Smooth muscle cell (in vitro differentiated cells): ENCODE data around the gene CDA. TPM values are rescaled to one million over a fixed set of nuclear protein-coding genes. Genes with fewer than 3 reads are reported as not detected.
A peak's percentile ranks its signal among the peaks of the same experiment; 100 is the strongest.

ENCODE experiments used
- DNase-seq: peaks from one replicate; lab custom pipeline; 2025; ENCODE audit not compliant: unreplicated experiment; lab: John Stamatoyannopoulos, UW
- H2AFZ ChIP-seq: fragments of 200-600 bp; sonication (generic); 2 replicates; pipeline ENCODE4 v1.6.0; 2016; ENCODE audit warnings: antibody characterized with exemption, low read depth, mild to moderate bottlenecking
- H3F3A ChIP-seq: fragments of 200-600 bp; sonication (generic); 2 replicates; pipeline ENCODE4 v1.6.0; 2017; ENCODE audit warnings: antibody characterized with exemption, low read depth
- H3K27ac ChIP-seq: fragments of 200-600 bp; sonication (generic); 2 replicates; pipeline ENCODE4 v1.5.1; 2016; ENCODE audit warnings: low read depth, mild to moderate bottlenecking
- H3K27me3 ChIP-seq: fragments of 200-600 bp; sonication (generic); 2 replicates; pipeline ENCODE4 v1.6.1; 2016; ENCODE audit warnings: low read depth, mild to moderate bottlenecking
- H3K36me3 ChIP-seq: fragments of 200-600 bp; sonication (generic); 2 replicates; pipeline ENCODE4 v1.5.1; 2016; ENCODE audit warnings: low read depth
- H3K4me1 ChIP-seq: fragments of 200-600 bp; sonication (generic); 2 replicates; pipeline ENCODE4 v1.5.1; 2016; ENCODE audit warnings: low read depth
- H3K4me2 ChIP-seq: fragments of 200-600 bp; sonication (generic); 2 replicates; pipeline ENCODE4 v1.6.0; 2016; ENCODE audit warnings: mild to moderate bottlenecking
- H3K4me3 ChIP-seq: fragments of 200-600 bp; sonication (generic); 2 replicates; pipeline ENCODE4 v1.5.1; 2016; ENCODE audit warnings: mild to moderate bottlenecking
- H3K79me2 ChIP-seq: fragments of 200-600 bp; sonication (generic); 2 replicates; pipeline ENCODE4 v1.6.0; 2016; ENCODE audit warnings: low read depth, mild to moderate bottlenecking
- H3K9ac ChIP-seq: fragments of 200-600 bp; sonication (generic); 2 replicates; pipeline ENCODE4 v1.6.0; 2016; ENCODE audit warnings: low read depth
- H3K9me3 ChIP-seq: fragments of 200-600 bp; sonication (generic); replicated peaks from 2 replicates; pipeline ENCODE4 v1.5.1; 2016; ENCODE audit warnings: low read depth
- H4K20me1 ChIP-seq: fragments of 200-600 bp; sonication (generic); 2 replicates; pipeline ENCODE4 v1.6.0; 2016; ENCODE audit warnings: low read depth
- WGBS: methylation state at CpG from one replicate; pipeline ENCODE4 v1.1.7; 2016; ENCODE audit warnings: low lambda C conversion rate; 5-methylcytosine and 5-hydroxymethylcytosine counted together
- polyA plus RNA-seq: library from polyadenylated mRNA; unstranded; fragments of >200 nt; fragmentation: Nextera tagmentation; extraction: Ambion mirVana; gene quantifications from 2 replicates; pipeline ENCODE4 v1.2.1, GENCODE V29; 2016
- total RNA-seq: library from RNA; depleted of rRNA; stranded (reverse); fragments of >200 nt; gene quantifications from 2 replicates; pipeline ENCODE4 v1.2.3, GENCODE V29; 2014
- TF ChIP-seq, protein P1 (sequence below): fragments of 200-600 bp; sonication (generic); IDR thresholded peaks from 2 replicates; pipeline ENCODE4 v1.5.1; 2017; ENCODE audit warnings: borderline replicate concordance, mild to moderate bottlenecking, antibody characterized with exemption; ENCODE audit not compliant: insufficient read depth, poor library complexity, severe bottlenecking

Gene CDA
- 0.58 TPM in 1 of 2 replicates, not detected in the other for total RNA-seq
- polyA plus RNA-seq = 0.78 and 2.7 TPM in 2 replicates

DNA sequence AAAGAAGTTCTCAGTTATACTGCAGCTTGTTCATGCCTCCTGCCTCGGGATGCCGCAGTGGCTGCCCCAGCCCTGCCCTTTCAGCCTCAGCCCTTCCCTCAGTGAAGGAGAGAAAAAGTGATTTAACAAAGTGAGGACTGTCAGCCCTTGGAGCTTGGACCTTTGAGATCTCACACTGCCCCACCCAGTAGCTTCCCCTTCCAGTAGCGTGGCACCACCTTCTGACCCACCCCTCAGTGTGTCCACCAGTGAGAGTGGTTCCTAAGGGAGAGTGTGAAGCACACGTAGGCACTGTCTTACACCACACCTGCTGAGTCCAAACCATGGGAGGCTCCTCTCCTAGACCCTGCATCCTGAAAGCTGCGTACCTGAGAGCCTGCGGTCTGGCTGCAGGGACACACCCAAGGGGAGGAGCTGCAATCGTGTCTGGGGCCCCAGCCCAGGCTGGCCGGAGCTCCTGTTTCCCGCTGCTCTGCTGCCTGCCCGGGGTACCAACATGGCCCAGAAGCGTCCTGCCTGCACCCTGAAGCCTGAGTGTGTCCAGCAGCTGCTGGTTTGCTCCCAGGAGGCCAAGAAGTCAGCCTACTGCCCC, at the start of gene CDA:
Gene CDA, plus strand, starts transcription at position 464 of the 592 bp plus-strand sequence. Its CDS starts 33 bp downstream, at position 497.
- whole genome bisulfite sequencing = 36% methylated on average over 11 of the region's 11 CpGs
- peaks cover 11% of the 10 kb centered on the region for H3K4me1 ChIP-seq
- peak within 1 kb of the TSS; percentile 52 for H3K4me2 ChIP-seq
- TF ChIP-seq, protein P1, sequence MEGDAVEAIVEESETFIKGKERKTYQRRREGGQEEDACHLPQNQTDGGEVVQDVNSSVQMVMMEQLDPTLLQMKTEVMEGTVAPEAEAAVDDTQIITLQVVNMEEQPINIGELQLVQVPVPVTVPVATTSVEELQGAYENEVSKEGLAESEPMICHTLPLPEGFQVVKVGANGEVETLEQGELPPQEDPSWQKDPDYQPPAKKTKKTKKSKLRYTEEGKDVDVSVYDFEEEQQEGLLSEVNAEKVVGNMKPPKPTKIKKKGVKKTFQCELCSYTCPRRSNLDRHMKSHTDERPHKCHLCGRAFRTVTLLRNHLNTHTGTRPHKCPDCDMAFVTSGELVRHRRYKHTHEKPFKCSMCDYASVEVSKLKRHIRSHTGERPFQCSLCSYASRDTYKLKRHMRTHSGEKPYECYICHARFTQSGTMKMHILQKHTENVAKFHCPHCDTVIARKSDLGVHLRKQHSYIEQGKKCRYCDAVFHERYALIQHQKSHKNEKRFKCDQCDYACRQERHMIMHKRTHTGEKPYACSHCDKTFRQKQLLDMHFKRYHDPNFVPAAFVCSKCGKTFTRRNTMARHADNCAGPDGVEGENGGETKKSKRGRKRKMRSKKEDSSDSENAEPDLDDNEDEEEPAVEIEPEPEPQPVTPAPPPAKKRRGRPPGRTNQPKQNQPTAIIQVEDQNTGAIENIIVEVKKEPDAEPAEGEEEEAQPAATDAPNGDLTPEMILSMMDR = no peak
- no peak within 1 kb of the TSS for H3K4me3 ChIP-seq
- no peaks in the 10 kb centered on the region for H3K27me3 ChIP-seq
- no peaks in the 10 kb centered on the region for H3F3A ChIP-seq
- no peak for DNase-seq
- H2AFZ ChIP-seq = no peak within 1 kb of the TSS
- no peaks in the 10 kb centered on the region for H3K36me3 ChIP-seq
- no peaks in the 10 kb centered on the region for H4K20me1 ChIP-seq
- H3K9ac ChIP-seq = no peak within 1 kb of the TSS
- H3K27ac ChIP-seq = no peak within 1 kb of the TSS
- H3K79me2 ChIP-seq = no peaks in the 10 kb centered on the region
- no peaks in the 10 kb centered on the region for H3K9me3 ChIP-seq

DNA sequence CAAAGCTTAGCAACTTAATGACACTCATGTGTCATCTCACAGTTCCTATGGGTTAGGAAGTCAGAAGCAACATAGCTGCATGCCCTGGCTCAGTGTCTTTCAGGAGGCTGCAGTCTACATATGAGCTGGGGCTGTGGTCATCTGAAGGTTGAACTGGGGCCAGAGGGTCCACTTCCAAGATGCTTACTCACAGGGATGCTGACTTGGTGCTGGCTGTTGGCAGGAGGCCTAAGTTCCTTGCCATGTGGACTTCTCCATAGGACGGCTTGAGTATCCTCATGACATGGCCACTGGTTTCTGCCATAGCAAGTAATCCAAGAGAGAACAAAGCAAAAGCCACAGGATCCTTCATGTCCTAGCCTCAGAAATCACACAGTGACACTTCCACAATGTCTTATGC, 48.6 kb upstream of the CDA start:
- H3K36me3 ChIP-seq = no peaks in the 10 kb centered on the region
- H3F3A ChIP-seq = no peaks in the 10 kb centered on the region
- TF ChIP-seq, protein P1 = no peak
- H2AFZ ChIP-seq = no peak overlapping the region
- DNase-seq = no peak
- no peak overlapping the region for H3K4me2 ChIP-seq
- peaks cover 84% of the 10 kb centered on the region for H3K27me3 ChIP-seq
- H4K20me1 ChIP-seq = no peaks in the 10 kb centered on the region
- H3K79me2 ChIP-seq = no peaks in the 10 kb centered on the region
- 92% methylated on average over 1 of the region's 1 CpG for WGBS
- no peaks in the 10 kb centered on the region for H3K9me3 ChIP-seq
- H3K9ac ChIP-seq = no peak overlapping the region
- no peak overlapping the region for H3K27ac ChIP-seq
- no peak overlapping the region for H3K4me3 ChIP-seq
- no peaks in the 10 kb centered on the region for H3K4me1 ChIP-seq

DNA sequence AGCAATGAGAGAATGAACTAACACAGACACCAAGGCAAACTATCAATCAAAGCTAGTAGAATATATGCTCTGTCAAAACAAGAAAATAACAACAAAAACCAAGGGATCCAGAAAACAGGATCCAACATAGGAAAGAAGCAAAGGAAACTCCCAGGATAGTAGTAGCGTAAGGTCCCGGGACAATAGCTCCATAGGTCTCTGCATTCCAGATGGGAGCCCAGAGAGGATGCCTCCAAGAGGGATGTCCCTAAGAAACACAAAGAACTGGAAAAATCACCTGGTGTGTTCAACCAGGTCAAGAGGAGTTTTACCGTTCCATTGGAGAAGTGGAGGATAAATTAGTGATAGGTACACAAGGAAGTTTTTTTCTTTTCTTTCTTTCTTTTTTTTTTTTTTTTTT, 42.3 kb upstream of the CDA start:
- WGBS = 84% methylated on average over 3 of the region's 3 CpGs

More for the DNA sequence above, 42.3 kb upstream of the CDA start:
- no peak for DNase-seq
- Histone ChIP-seq H3K4me2 (no peak overlapping the region), H3K4me3 (no peak overlapping the region), H3K79me2 (no peaks in the 10 kb centered on the region), H3K27ac (no peak overlapping the region), H3K27me3 (peaks cover 65% of the 10 kb centered on the region), H3K4me1 (no peaks in the 10 kb centered on the region), H3K36me3 (no peaks in the 10 kb centered on the region), H2AFZ (no peak overlapping the region), H3K9ac (no peak overlapping the region), H3F3A (no peaks in the 10 kb centered on the region), H4K20me1 (no peaks in the 10 kb centered on the region), H3K9me3 (no peaks in the 10 kb centered on the region)
- TF ChIP-seq, protein P1 = no peak
